A549 (cell line): ENCODE measurements around the gene HABP2.

Experiments used
- CBX8 ChIP-seq: fragments of 200-600 bp; sonication (generic); IDR thresholded peaks from 2 replicates; pipeline ENCODE4 v1.6.1; 2016
- CHD2 ChIP-seq: fragments of 150-350 bp; IDR thresholded peaks from 2 replicates; pipeline ENCODE4 v1.6.1; 2014; ENCODE audit warnings: low read length; ENCODE audit not compliant: partially characterized antibody
- CTCF ChIP-seq: fragments of >200 bp; sonication (Bioruptor Twin); formaldehyde crosslinking; IDR thresholded peaks from 3 replicates; pipeline ENCODE4 v1.5.1; 2016
- E2F6 ChIP-seq: IDR thresholded peaks from 2 replicates; pipeline ENCODE4 v1.6.1; 2012; ENCODE audit warnings: low read depth, borderline replicate concordance
- ESRRA ChIP-seq: fragments of 150-350 bp; IDR thresholded peaks from 2 replicates; pipeline ENCODE4 v1.6.1; 2014; ENCODE audit warnings: mild to moderate bottlenecking, low read length, borderline replicate concordance
- FOSL2 ChIP-seq, 2 experiments: fragments of 450-650 bp in 1 of 2; fragments of >200 bp in 1 of 2; sonication (Bioruptor Twin) in 1 of 2; formaldehyde crosslinking; IDR thresholded peaks; 2 replicates each; pipeline versions ENCODE4 v1.5.0 to v1.6.1; 2016 to 2020; ENCODE audit warnings: mild to moderate bottlenecking in 1 of 2, moderate library complexity in 1 of 2
- HDAC2 ChIP-seq: fragments of 200-600 bp; sonication (generic); IDR thresholded peaks from 2 replicates; pipeline ENCODE4 v1.6.1; 2016
- JUNB ChIP-seq: fragments of >200 bp; sonication (Bioruptor Twin); formaldehyde crosslinking; IDR thresholded peaks from 2 replicates; pipeline ENCODE4 v1.6.1; 2016
- MAFK ChIP-seq: fragments of 450-650 bp; IDR thresholded peaks from 2 replicates; pipeline ENCODE4 v1.6.1; 2014; ENCODE audit not compliant: partially characterized antibody
- MYC ChIP-seq: IDR thresholded peaks from 2 replicates; pipeline ENCODE4 v1.6.1; 2012; ENCODE audit warnings: mild to moderate bottlenecking, inconsistent platforms, low read length, improper control_type of control experiment, borderline replicate concordance
- NPAS2 ChIP-seq: fragments of 250-450 bp; sonication (Bioruptor Pico); IDR thresholded peaks from 2 replicates; pipeline ENCODE4 v1.8.0; 2022; ENCODE audit warnings: mild to moderate bottlenecking, moderate library complexity, borderline replicate concordance
- POLR2A ChIP-seq: IDR thresholded peaks from 2 replicates; pipeline ENCODE4 v1.6.1; 2012; ENCODE audit warnings: mild to moderate bottlenecking, low read length
- RAD21 ChIP-seq, 2 experiments: fragments of >200 bp in 1 of 2; sonication (Bioruptor Twin) in 1 of 2; formaldehyde crosslinking in 1 of 2; IDR thresholded peaks in 1 of 2; conservative IDR thresholded peaks in 1 of 2; 2 replicates in 1 of 2; 3 replicates in 1 of 2; pipeline ENCODE4 v1.6.1; 2012 to 2018; ENCODE audit warnings: inconsistent platforms in 1 of 2
- TF ChIP-seq, protein P1 (sequence below): fragments of 200-600 bp; sonication (generic); IDR thresholded peaks from 2 replicates; pipeline ENCODE4 v1.6.1; 2016; ENCODE audit warnings: antibody characterized with exemption, mild to moderate bottlenecking, moderate library complexity

GRCh38 chr10:113557424-113557862 lies 4.6 kb downstream of the HABP2 start:
- no peak for TF ChIP-seq POLR2A
- no peak for TF ChIP-seq CBX8
- TF ChIP-seq CTCF: no peak
- TF ChIP-seq CHD2: no peak
- no peak for TF ChIP-seq E2F6
- TF ChIP-seq, protein P1, sequence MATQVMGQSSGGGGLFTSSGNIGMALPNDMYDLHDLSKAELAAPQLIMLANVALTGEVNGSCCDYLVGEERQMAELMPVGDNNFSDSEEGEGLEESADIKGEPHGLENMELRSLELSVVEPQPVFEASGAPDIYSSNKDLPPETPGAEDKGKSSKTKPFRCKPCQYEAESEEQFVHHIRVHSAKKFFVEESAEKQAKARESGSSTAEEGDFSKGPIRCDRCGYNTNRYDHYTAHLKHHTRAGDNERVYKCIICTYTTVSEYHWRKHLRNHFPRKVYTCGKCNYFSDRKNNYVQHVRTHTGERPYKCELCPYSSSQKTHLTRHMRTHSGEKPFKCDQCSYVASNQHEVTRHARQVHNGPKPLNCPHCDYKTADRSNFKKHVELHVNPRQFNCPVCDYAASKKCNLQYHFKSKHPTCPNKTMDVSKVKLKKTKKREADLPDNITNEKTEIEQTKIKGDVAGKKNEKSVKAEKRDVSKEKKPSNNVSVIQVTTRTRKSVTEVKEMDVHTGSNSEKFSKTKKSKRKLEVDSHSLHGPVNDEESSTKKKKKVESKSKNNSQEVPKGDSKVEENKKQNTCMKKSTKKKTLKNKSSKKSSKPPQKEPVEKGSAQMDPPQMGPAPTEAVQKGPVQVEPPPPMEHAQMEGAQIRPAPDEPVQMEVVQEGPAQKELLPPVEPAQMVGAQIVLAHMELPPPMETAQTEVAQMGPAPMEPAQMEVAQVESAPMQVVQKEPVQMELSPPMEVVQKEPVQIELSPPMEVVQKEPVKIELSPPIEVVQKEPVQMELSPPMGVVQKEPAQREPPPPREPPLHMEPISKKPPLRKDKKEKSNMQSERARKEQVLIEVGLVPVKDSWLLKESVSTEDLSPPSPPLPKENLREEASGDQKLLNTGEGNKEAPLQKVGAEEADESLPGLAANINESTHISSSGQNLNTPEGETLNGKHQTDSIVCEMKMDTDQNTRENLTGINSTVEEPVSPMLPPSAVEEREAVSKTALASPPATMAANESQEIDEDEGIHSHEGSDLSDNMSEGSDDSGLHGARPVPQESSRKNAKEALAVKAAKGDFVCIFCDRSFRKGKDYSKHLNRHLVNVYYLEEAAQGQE: no peak
- TF ChIP-seq NPAS2 (CRISPR knock-in tag): no peak
- TF ChIP-seq JUNB: no peak
- no peak for TF ChIP-seq RAD21 (conservative IDR thresholded peaks at IDR 0.05 in 1 of 2, IDR thresholded peaks at IDR 0.05 in 1 of 2)
- no peak for TF ChIP-seq MYC
- TF ChIP-seq FOSL2 (IDR thresholded peaks at IDR 0.05): no peak
- TF ChIP-seq FOSL2 (CRISPR knock-in tag; IDR thresholded peaks at IDR 0.05): no peak
- TF ChIP-seq HDAC2: no peak
- TF ChIP-seq MAFK: no peak
- no peak for TF ChIP-seq ESRRA
